CD4-positive, alpha-beta T cell (primary cell): ENCODE measurements around the gene DHDH. TPM values are rescaled to one million over a fixed set of nuclear protein-coding genes. Genes with fewer than 3 reads are reported as not detected.

ENCODE experiments used
- ATAC-seq: fragments of 200-7000 bp; cut with Tn5 transposase; one replicate; pipeline ENCODE4 v1.10.0; 2022; ENCODE audit warnings: mild to moderate bottlenecking; ENCODE audit not compliant: poor library complexity
- CTCF ChIA-PET: fragments of 350-600 bp; sonication (Branson Sonifier 250); formaldehyde crosslinking; loops from one replicate; lab custom pipeline; 2021; ENCODE audit warnings: antibody characterized with exemption, inconsistent platforms; lab: Charles Lee
- POLR2A ChIA-PET: fragments of 350-600 bp; sonication (Branson Sonifier 250); formaldehyde crosslinking; loops from one replicate; lab custom pipeline; 2021; ENCODE audit warnings: antibody characterized with exemption, inconsistent platforms; lab: Charles Lee
- DNase-seq, 14 experiments: peaks; one replicate each; pipeline ENCODE4 v3.0.0-alpha.2; 2013 to 2020; ENCODE audit warnings: mixed read lengths in 2 of 14
- H3K27ac ChIP-seq, 2 donors: one replicate each; pipeline versions ENCODE4 v1.5.1 to v1.7.0; 2013; ENCODE audit warnings: low read length in 2 of 2, low read depth in 1 of 2, mild to moderate bottlenecking in 1 of 2
- H3K27me3 ChIP-seq, 2 experiments: 1 replicate in 1 of 2; 2 replicates in 1 of 2; pipeline versions ENCODE4 v1.6.1 to v1.7.0; 2013; ENCODE audit warnings: low read length in 2 of 2, control low read depth in 1 of 2, mild to moderate bottlenecking in 1 of 2, moderate library complexity in 1 of 2; ENCODE audit not compliant: insufficient read depth in 2 of 2, control insufficient read depth in 1 of 2
- H3K36me3 ChIP-seq: one replicate; pipeline ENCODE4 v1.6.1; 2013; ENCODE audit warnings: low read length, control low read depth; ENCODE audit not compliant: insufficient read depth
- H3K4me1 ChIP-seq: one replicate; pipeline ENCODE4 v1.6.1; 2013; ENCODE audit warnings: low read length, control low read depth; ENCODE audit not compliant: insufficient read depth
- H3K4me3 ChIP-seq: one replicate; pipeline ENCODE4 v1.5.1; 2013; ENCODE audit warnings: mild to moderate bottlenecking, low read length, moderate library complexity
- H3K9me3 ChIP-seq, 2 experiments: 1 replicate in 1 of 2; 2 replicates in 1 of 2; pipeline versions ENCODE4 v1.6.1 to v1.7.0; 2013; ENCODE audit warnings: low read length in 2 of 2, mild to moderate bottlenecking in 2 of 2, control low read depth in 1 of 2, moderate library complexity in 1 of 2; ENCODE audit not compliant: control insufficient read depth in 1 of 2, insufficient read depth in 1 of 2
- H3K27ac Mint-ChIP-seq: one replicate; pipeline ENCODE4 v1.8.0; 2020; ENCODE audit warnings: mixed read lengths
- H3K27me3 Mint-ChIP-seq: one replicate; pipeline ENCODE4 v1.8.0; 2021; ENCODE audit warnings: mixed read lengths
- H3K36me3 Mint-ChIP-seq: one replicate; pipeline ENCODE4 v1.8.0; 2021; ENCODE audit warnings: low read depth, mixed read lengths
- H3K4me1 Mint-ChIP-seq: one replicate; pipeline ENCODE4 v1.8.0; 2021; ENCODE audit warnings: low read depth, mixed read lengths
- H3K4me3 Mint-ChIP-seq: one replicate; pipeline ENCODE4 v1.8.0; 2020; ENCODE audit warnings: mild to moderate bottlenecking, mixed read lengths
- H3K9me3 Mint-ChIP-seq: one replicate; pipeline ENCODE4 v1.8.0; 2020; ENCODE audit warnings: mixed read lengths
- CTCF ChIP-seq: fragments of 200-600 bp; IDR thresholded peaks from one replicate; pipeline ENCODE4 v1.8.0; 2022; ENCODE audit warnings: antibody characterized with exemption, mild to moderate bottlenecking
- intact Hi-C, 2 experiments: fragments of 100-400 bp; cut with DNase I in 1 of 2; cut with micrococcal nuclease in 1 of 2; formaldehyde crosslinking; loops; one replicate each; pipeline versions ENCODE4 v1.15.1 to v1.9.0; 2023 to 2025; cut with DNase I, micrococcal nuclease
- total RNA-seq, 174 experiments: library from RNA in 2 of 174; stranded (reverse) in 2 of 174; gene quantifications; one replicate each; pipeline ENCODE4 v1.2.3 and lab custom pipeline; 2021 to 2026

Gene DHDH
- total RNA-seq, 2 experiments from 2014 or later, result 1.1 to 1.8 TPM

- ATAC-seq, result no peak
- no peaks in the 10 kb centered on the region for H3K27me3 Mint-ChIP-seq
These were observed 43.6 kb downstream of the DHDH start for GRCh38 chr19:48977061-48977460.

GRCh38 chr19:48982280-48982679 is 48.8 kb downstream of the DHDH start:
- no peak for DNase-seq
- Histone ChIP-seq H3K4me1 (no peaks in the 10 kb centered on the region), H3K4me3 (no peak overlapping the region), H3K36me3 (peaks cover 38% of the 10 kb centered on the region), H3K27ac (no peak overlapping the region), H3K9me3 (no peaks in the 10 kb centered on the region), H3K27me3 (no peaks in the 10 kb centered on the region)
- Mint-ChIP-seq H3K4me3 (no peak overlapping the region), H3K9me3 (no peaks in the 10 kb centered on the region), H3K36me3 (peaks cover 55% of the 10 kb centered on the region), H3K27ac (no peak overlapping the region), H3K4me1 (no peaks in the 10 kb centered on the region), H3K27me3 (no peaks in the 10 kb centered on the region)
- ChIA-PET POLR2A (no interaction called here), CTCF (interaction anchor here (1.8 to 1.9 kb wide), 2 partner anchors 11 kb away, joined by 4 to 7 read pairs; partner anchors contain the start of genes GYS1 and RUVBL2)
- no peak for TF ChIP-seq CTCF
- intact Hi-C loops, result no loop called here
- no peak for ATAC-seq

More at GRCh38 chr19:48977061-48977460, 43.6 kb downstream of the DHDH start:
- no peaks in the 10 kb centered on the region for H3K9me3 ChIP-seq
- intact Hi-C loops, result no loop called here
- no peak overlapping the region for H3K27ac ChIP-seq
- ChIA-PET POLR2A (interaction anchor here (1.2 to 3.1 kb wide), 3 partner anchors 9 to 16 kb away, joined by 4 to 12 read pairs (median 5); partner anchors contain the start of genes FTL, GYS1 and RUVBL2), CTCF (interaction anchor here (1.1 kb wide), 1 partner anchor 134 kb away, joined by 3 read pairs; no protein-coding TSS in a partner anchor)
- TF ChIP-seq CTCF, result no peak
- no peak overlapping the region for H3K4me3 Mint-ChIP-seq
- peaks cover 34% of the 10 kb centered on the region for H3K36me3 ChIP-seq
- H3K27ac Mint-ChIP-seq, result no peak overlapping the region
- no peaks in the 10 kb centered on the region for H3K9me3 Mint-ChIP-seq
- peaks cover 56% of the 10 kb centered on the region for H3K36me3 Mint-ChIP-seq
- no peak overlapping the region for H3K4me3 ChIP-seq
- no peaks in the 10 kb centered on the region for H3K4me1 Mint-ChIP-seq
- no peak for DNase-seq
- no peaks in the 10 kb centered on the region for H3K27me3 ChIP-seq
- no peaks in the 10 kb centered on the region for H3K4me1 ChIP-seq

- POLR2A ChIA-PET, result no interaction called here
- no peaks in the 10 kb centered on the region for H3K9me3 ChIP-seq
- no peak overlapping the region for H3K4me3 ChIP-seq
- intact Hi-C loops, result no loop called here
- no peak for TF ChIP-seq CTCF
- H3K4me1 ChIP-seq, result peaks cover 5% of the 10 kb centered on the region
- no peaks in the 10 kb centered on the region for H3K27me3 ChIP-seq
- Mint-ChIP-seq H3K4me1 (peaks cover 5% of the 10 kb centered on the region), H3K27me3 (no peaks in the 10 kb centered on the region), H3K4me3 (no peak overlapping the region), H3K36me3 (peaks cover 62% of the 10 kb centered on the region), H3K27ac (no peak overlapping the region), H3K9me3 (no peaks in the 10 kb centered on the region)
- peaks cover 40% of the 10 kb centered on the region for H3K36me3 ChIP-seq
- ATAC-seq, result no peak
- CTCF ChIA-PET, result no interaction called here
- no peak overlapping the region for H3K27ac ChIP-seq
- DNase-seq, result no peak
These were observed 52.2 kb downstream of the DHDH start for GRCh38 chr19:48985711-48986110.
